Activated CD8-positive, alpha-beta memory T cell treated with anti-CD3 and anti-CD28 coated beads for 48 hours (primary cell): ENCODE results near the gene GGA3.
"Not testable (repeated sequence)": the region's sequence is repeated elsewhere in the genome, so short reads cannot be mapped to it uniquely, and the experiment has no call there.

Source experiments
- DNase-seq, 3 experiments: peaks; one replicate each; pipeline ENCODE4 v3.0.0-alpha.2; 2020; ENCODE audit warnings: low read depth in 2 of 3, low spot score in 2 of 3

GGA3 gene, protein sequence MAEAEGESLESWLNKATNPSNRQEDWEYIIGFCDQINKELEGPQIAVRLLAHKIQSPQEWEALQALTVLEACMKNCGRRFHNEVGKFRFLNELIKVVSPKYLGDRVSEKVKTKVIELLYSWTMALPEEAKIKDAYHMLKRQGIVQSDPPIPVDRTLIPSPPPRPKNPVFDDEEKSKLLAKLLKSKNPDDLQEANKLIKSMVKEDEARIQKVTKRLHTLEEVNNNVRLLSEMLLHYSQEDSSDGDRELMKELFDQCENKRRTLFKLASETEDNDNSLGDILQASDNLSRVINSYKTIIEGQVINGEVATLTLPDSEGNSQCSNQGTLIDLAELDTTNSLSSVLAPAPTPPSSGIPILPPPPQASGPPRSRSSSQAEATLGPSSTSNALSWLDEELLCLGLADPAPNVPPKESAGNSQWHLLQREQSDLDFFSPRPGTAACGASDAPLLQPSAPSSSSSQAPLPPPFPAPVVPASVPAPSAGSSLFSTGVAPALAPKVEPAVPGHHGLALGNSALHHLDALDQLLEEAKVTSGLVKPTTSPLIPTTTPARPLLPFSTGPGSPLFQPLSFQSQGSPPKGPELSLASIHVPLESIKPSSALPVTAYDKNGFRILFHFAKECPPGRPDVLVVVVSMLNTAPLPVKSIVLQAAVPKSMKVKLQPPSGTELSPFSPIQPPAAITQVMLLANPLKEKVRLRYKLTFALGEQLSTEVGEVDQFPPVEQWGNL

DNA sequence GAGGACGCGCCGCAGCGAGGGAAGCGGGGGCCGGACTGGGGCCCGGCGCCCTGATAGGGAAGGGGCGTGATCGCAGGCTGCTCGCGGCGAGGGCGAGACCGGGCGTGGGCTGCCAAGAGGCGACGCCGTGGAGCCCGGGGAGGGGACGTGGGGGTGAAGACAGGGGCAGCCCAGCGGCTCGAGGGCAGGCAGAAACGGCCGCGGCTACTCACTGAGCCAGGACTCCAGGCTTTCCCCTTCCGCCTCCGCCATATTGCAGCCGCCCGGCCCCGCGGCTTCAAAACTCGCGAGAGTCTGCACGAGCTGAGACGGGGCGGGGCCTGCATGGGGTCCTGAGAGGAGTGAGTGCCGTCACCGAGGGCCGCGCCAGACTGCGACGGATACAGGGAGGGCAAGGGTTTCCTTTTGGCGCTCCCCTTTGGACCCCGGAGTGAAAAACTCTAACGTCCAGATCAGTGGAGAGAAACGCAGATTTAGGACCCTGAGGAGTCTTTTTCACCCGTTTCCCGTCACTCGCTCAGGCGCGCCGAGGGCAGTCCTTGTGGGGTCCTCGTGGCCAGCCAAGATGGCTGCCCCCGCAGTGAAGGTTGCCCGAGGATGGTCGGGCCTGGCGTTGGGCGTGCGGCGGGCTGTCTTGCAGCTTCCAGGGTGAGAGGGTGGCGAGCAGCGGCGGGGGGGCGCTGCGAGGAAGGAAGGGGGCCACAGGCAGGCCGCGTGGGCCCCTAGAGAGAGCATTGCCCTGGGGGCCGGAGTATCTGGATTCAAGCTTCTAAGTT, at the start of gene GGA3, which contains the start of gene MRPS7:
Gene GGA3 (minus strand): TSS at position 271 of the 776 bp plus-strand sequence. CDS start 19 bp downstream, at position 252.
Gene MRPS7 (plus strand): TSS at position 544 of the 776 bp plus-strand sequence. CDS start 22 bp downstream, at position 566.
- DNase-seq: peak; percentile 87 to 97 (median 89)

DNA sequence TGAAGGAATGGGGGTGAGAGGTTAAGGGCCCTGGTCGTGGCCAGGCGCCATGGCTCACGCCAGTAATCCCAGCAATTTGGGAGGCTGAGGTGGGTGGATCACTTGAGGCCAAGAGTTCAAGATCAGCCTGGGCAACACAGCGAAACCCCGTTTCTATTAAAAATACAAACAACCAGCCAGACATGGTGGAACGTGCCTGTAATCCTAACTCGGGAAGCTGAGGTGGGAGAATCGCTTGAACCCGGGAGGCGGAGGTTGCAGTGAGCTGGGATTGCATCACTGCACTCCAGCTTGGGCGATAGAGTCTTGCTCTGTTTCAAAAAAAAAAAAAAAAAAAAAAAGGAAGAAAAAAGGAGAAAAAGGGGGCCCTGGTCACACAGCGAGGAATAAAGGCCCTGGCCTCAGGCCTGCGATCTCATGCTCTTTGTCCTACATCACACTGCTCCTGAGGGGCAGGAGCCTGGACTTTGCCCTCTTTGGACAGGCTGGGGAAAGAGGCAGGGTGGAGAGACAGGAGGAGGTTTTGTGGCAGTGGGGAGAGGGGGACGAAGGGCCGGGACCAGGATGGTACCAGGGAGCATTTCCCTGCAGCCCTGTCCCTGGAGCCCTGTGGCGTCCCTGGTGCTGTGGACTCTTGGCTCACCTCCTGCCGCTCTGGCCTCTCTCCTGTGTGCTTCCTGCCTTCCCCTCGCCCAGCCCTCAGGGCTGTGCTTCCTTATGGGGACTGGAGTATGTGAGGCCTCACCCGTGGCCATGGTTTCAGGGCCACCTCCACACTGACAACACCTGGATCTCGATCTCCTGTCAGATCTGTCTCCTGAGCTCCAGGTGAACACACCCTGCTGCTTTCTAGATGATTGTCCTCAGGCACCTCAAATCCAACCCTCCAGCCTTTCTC, 47.6 kb upstream of the GGA3 start:
- no peak for DNase-seq

DNA sequence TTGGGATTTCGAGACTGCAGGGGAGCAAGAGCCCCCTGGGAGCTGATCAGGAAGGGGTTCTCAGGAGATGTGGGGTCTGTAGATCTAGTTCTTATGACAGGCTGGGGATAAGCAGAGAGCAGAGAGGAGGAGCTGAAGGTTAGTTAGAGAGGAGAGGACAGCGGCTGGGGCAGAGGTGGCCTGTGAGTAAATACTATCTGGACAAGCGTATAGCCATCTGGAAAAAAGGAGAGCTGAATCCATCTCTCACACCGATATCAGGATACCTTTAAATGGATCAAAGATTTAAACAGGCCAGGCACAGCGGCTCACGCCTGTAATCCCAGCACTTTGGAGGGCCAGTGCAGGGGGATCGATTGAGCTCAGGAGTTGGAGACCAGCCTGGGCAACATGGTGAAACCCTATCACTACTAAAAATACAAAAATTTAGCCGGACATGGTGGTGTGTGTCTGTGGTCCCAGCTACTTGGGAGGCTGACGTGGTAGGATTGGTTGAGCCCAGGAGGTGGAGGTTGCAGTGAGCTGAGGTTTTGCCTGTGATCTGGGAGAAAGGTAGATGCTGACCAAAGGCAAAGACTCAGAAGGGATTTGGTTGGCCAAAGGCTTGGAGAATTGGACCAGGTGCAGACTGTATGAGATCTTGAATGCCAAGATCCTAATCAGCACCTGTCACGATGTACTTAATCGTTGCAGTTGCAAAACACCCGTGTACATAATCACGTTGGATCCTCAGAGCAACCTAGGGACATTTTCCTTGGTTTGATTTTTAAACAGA, 46.7 kb upstream of the GGA3 start:
- no peak for DNase-seq

DNA sequence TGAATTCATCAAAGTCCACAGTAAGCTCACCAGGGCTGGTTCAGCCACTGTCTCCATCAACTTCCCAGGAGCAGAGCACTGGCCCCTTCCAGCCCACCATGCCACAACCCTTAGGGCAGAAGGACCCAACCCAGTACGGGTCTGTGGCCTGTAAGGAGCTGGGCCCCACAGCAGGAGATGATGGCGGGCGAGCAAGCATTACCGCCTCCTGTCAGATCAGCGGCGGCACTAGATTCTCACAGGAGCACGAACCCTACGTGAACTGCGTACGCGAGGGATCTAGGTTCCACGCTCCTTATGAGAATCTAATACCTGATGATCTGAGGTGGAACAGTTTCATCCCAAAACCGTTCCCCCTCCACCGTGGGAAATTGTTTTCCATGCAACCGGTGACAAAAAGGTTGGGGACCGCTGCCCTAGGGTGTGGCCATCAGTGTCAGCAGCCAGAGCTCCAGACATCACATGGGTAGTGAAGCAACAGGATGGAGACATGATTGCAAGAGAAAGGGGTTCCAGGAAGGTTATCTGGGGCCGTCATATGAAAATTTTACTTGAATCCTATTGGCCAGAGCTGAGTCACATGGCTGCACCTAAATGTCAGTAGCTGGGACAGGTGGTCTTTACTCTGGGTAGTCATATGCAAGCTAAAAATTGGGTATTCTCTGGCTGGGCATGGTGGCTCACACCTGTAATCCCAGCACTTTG, 40.2 kb upstream of the GGA3 start:
- DNase-seq: no peak

DNA sequence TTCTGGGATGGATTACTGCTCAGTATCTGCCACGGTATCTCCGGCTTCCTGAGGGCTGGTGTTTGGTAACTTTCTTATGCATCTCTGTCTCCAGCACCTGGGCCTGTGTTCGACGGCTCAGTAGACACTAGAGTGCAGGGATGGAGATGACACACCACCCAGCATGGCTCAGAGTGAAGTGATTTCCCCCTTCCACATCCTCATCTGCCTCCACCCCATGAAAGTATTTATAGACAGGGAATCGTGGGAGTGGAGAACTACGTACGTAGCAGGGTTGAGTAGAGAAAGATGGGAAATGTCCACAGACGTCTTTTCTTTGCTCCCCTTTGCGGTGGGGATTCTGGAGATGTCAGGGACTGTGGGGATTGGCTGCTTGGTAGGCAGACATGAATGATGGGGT, 39.6 kb upstream of the GGA3 start:
- DNase-seq: no peak

DNA sequence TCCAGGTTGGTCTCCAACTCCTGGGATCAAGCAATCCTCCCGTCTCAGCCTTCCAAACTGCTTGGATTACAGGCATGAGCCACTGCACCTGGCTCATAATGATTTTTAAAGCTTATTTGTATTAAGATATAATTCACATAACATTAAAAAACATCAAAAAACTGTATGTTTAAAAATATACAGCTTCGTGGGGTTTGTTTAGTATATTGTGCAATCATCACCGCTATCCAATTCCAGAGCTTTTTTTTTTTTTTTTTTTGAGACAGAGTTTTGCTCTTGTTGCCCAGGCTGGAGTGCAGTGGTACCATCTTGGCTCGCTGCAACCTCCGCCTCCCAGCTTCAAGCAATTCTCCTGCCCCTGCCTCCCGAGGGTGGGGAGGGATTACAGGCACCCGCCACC, 38.9 kb upstream of the GGA3 start:
- DNase-seq: no peak

DNA sequence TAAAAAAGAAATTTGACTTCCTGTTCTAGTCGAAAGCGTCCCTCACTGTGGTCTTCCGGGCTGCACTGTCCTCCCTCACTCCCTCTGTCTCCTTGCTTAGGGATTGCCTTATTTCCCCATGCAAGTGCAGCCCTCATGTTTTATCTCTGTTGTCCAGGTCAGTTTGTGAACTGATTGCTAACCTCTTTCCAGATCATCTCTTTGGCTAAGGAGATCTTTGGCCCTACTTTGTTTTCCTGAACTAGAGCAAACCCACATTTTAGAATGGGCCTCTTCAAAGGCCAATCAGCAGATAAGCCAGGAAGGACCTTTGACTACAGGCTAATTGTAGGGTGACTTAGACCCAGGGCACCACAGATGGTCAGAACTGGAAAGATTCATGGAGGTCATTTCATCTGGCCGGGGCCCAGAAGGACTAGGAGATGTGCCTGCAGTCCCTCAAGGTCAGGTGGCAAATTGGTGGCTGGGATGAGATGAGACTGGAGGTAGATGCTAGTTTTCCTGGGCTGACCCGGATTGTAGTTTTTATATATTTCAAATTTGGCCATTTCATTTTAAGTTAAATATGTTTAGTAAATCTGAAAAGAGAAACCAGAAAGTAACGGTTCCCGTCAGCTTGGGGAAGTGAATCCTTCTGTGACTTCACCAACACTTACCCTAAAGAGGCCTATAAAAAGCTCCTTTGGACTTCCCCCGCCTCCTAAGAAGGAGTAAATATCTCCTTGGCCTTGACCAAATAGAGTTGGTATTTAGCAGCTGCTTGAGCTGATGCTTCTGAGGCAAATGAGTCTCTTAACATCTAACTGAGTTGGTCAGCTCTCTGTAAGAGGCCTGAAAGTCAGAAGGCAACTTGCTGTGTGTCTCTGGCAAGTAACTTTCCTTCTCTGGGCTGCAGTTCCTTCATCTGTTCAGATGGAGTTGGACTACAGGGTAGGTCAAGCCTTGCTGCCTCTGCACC, 34.1 kb upstream of the GGA3 start:
- no peak for DNase-seq

DNA sequence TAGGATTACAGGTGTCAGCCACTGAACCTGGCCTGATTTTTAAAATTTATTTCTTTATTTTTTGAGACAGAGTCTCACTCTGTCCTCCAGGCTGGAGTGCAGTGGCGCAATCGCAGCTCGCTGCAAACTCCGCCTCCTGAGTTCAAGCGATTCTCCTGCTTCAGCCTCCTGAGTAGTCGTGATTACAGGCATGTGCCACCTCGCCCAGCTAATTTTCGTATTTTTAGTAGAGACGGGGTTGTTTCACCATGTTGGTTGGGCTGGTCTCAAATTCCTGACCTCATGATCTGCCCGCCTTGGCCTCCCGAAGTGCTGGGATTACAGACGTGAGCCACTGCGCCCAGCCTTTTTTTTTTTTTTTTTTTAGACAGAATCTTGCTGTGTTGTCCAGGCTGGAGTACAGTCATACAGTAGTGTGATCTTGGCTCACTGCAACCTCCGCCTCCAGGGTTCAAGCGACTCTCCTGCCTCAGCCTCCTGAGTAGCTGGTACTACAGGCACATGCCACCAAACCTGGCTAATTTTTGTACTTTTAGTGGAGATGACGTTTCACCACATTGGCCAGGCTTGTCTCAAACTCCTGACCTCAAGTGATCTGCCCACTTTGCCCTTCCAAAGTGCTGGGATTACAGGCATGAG, 31.5 kb upstream of the GGA3 start:
- not testable (repeated sequence) for DNase-seq

DNA sequence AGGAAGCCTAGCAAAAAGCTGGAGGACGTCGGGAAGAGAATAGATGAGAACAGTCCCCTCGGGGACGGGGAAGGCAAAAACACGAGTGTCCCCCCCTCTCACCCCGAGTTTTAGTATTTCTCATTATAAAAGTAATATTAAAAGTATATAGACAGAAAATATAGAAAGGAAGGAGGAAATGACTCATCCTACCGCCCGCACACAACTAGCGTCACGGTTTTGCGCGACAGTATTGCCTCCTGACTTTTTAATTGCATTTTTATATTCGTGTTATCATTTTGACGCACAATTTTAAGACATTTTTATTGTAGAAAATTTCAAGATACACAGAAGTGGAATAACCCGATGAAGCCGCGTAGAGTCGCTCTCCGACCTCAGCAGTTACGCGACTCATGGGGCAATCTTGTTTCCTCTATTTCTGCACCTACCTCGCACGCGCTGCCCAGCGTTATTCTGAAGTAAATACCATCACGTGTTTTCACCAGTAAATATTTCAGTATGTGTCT, 28.5 kb upstream of the GGA3 start:
- peak in 1 of 3 experiments; percentile 40 for DNase-seq

DNA sequence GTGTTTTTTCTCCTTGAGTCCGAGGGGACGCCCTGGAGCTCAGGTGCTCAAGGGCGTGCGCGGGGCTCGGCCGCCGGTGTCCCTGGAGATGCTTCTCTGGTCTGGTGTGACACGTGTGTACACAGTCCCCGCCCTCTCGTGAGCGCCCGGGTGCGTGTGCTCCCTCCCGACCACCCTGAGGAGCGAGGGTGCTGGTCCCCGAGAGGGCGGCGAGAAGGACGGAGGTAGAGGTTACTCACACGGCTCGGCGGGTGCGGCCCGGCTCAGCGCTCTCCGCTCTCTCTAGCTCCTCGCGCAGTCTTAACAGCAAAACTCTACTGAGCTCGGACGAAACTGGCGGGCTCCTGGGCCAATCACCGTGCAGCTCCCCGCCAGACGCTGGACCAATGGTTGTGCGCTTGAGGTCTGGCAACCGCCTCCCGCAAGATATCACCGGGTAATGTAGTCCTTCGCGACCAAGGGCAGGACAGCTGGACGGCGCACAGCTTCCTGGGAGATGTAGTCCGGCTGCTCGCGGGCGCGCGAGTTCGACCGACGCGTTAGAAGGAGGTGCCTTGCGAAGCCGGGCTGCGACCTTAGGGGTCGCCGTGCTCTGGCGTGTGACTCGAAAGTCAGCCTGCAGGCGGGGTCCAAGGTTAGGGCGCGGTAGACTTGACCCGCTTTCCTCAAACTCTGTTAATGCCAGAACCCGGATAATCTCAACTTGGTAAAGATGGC, 27.9 kb upstream of the GGA3 start, which contains the start of gene SLC25A19:
Gene SLC25A19 (minus strand): TSS at position 319 of the 717 bp plus-strand sequence. CDS start 2,669 bp downstream, outside the sequence.
- DNase-seq: peak; percentile 74 to 91 (median 88)

DNA sequence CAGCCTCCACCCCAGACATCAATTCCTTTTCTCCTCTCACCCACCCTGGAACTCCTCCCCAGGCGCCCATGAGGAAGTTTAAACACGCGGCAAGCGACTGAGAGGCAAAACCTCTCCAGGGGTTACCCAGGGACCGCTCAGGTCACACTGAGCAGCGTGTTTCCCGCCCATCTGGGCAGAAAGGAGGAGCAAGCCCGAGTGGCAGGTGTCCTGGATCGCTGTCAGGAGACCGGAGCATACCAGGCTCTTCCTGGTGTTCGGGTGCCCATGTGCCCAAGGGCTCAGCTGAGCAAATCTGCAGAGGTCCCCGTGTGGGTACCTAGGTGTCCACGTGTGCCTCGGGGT, 27.3 kb upstream of the GGA3 start:
- peak in 1 of 3 experiments; percentile 31 for DNase-seq

DNA sequence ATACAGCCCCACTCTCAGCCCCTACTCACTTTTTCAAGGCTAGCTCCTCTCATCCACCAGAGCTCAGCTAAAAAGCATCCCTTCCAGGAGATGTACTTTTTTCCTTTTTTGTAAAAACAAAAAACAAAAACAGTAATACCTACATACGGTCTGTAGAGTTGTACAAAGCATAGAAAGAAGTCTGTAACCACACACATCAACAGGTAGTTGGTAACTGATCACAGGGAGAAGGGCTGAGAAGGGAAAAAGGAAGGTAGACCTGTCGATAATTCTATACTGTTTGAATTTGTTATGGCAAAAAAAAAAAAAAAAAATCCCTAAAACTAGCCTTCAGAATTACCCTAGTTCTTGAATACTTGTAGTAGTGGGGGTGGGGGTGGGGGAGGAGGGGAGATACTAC, 27.0 kb upstream of the GGA3 start:
- no peak for DNase-seq

DNA sequence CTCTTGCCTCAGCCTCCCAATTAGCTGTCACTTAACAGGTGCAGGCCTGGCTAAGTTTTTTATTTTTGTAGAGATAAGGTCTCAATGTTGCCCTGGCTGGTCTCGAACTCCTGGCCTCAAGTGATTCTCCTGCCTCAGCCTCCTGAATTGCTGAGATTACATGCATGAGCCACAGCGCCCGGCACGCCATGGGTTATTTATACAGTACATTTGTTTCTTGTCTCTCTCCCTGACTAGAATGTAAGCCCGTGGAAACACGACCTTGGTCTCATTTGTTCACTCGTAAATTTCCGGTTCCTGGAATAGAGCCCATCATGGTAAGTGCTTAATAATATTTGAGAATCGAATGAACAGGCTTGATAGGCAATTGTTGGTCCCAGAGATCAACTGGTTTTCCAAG, 25.8 kb upstream of the GGA3 start:
- no peak for DNase-seq

DNA sequence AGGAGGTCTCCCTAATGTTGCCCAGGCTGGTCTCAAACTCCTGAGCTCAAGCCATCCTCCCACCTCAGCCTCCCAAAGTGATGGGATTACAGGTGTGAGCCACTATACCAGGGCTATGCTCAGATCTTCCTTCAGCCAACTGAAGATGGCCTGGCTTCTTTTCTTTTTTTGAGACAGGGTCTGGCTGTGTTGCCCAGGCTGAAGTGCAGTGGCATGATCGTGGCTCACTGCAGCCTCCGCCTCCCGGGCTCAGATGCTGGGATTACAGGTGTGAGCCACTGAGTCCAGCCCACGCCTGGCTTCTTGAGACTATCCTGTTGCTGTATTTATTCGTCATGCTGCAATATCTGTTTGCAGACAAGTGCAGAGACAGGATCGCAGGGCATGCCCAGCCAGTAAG, 23.7 kb upstream of the GGA3 start:
- no peak for DNase-seq

DNA sequence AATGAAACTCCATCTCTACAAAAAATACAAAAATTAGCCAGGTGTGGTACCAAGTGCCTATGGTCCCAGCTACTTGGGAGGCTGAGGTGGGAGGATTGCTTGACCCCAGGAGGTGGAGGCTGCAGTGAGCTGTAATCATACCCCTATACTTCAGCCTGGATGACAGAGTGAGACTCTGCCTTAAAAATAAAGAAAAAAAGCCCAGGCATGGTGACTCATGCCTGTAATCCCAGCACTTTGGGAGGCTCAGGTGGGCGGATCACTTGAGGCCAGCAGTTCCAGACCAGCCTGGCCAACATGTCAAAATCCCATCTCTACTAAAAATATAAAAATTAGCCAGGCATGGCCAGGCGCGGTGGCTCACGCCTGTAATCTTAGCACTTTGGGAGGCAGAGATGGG, 18.8 kb upstream of the GGA3 start:
- not testable (repeated sequence) for DNase-seq

DNA sequence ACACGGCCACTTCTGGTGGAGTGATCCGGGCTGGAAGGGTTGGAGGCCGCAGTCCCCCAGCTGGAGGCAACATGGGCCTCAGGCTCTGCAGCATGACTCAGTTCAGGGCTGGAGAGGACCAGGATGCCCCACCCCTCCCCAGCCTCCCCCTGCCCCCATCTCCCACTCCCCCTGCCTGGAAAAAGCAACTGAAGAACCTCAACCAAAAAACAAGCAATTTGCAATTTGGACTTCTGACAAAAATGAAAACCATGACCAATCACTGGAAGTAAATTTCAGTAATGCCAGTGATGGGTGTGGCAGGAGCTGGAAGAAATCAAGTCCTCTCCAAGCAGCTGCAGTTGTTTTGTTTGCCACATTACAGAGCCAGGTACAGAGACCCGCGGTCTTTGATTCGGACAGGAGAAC, 16.3 kb upstream of the GGA3 start:
- DNase-seq: no peak
